ENCODE measurements around the gene NSUN6.

The NSUN6 gene

GRCh38 chr10:18565006-18565405 is 86.4 kb downstream of the NSUN6 start:
- no peaks in the 10 kb centered on the region for H3K4me1 ChIP-seq (ENCODE audit: control insufficient read depth in 2 of 2, insufficient read depth in 2 of 2, low read length in 2 of 2)
- H3K36me3 ChIP-seq (ENCODE audit: control insufficient read depth in 2 of 2, insufficient read depth in 2 of 2, low read length in 2 of 2) = peaks cover 0 to 4% of the 10 kb centered on the region in 2 donors
- H3K27ac ChIP-seq (ENCODE audit: low read depth in 2 of 2, low read length in 2 of 2) = no peak overlapping the region
- no peak overlapping the region for H3K4me3 ChIP-seq (ENCODE audit: low read length in 2 of 2)
- no peak overlapping the region for H3K9ac ChIP-seq (ENCODE audit: low read depth in 1 of 2, low read length in 2 of 2)
- no peaks in the 10 kb centered on the region for H3K27me3 ChIP-seq (ENCODE audit: control insufficient read depth in 2 of 2, insufficient read depth in 2 of 2, low read length in 2 of 2)
- peaks cover 3 to 8% of the 10 kb centered on the region in 2 donors for H3K9me3 ChIP-seq (ENCODE audit: control insufficient read depth in 2 of 2, low read length in 2 of 2)

GRCh38 chr10:18563003-18563726 is 88.2 kb downstream of the NSUN6 start:
- Histone ChIP-seq H3K27me3 (ENCODE audit: control insufficient read depth in 2 of 2, insufficient read depth in 2 of 2, low read length in 2 of 2) (no peaks in the 10 kb centered on the region), H3K27ac (ENCODE audit: low read depth in 2 of 2, low read length in 2 of 2) (no peak overlapping the region), H3K36me3 (ENCODE audit: control insufficient read depth in 2 of 2, insufficient read depth in 2 of 2, low read length in 2 of 2) (peaks cover 0 to 6% of the 10 kb centered on the region in 2 donors), H3K4me1 (ENCODE audit: control insufficient read depth in 2 of 2, insufficient read depth in 2 of 2, low read length in 2 of 2) (no peaks in the 10 kb centered on the region), H3K9me3 (ENCODE audit: control insufficient read depth in 2 of 2, low read length in 2 of 2) (peaks cover 0 to 6% of the 10 kb centered on the region in 2 donors), H3K9ac (ENCODE audit: low read depth in 1 of 2, low read length in 2 of 2) (no peak overlapping the region), H3K4me3 (ENCODE audit: low read length in 2 of 2) (no peak overlapping the region)

GRCh38 chr10:18561861-18562551 is 89.4 kb downstream of the NSUN6 start:
- Histone ChIP-seq H3K9me3 (ENCODE audit: control insufficient read depth in 2 of 2, low read length in 2 of 2) (peaks cover 0 to 6% of the 10 kb centered on the region in 2 donors), H3K36me3 (ENCODE audit: control insufficient read depth in 2 of 2, insufficient read depth in 2 of 2, low read length in 2 of 2) (peaks cover 0 to 12% of the 10 kb centered on the region in 2 donors), H3K4me3 (ENCODE audit: low read length in 2 of 2) (no peak overlapping the region), H3K27me3 (ENCODE audit: control insufficient read depth in 2 of 2, insufficient read depth in 2 of 2, low read length in 2 of 2) (no peaks in the 10 kb centered on the region), H3K9ac (ENCODE audit: low read depth in 1 of 2, low read length in 2 of 2) (no peak overlapping the region), H3K27ac (ENCODE audit: low read depth in 2 of 2, low read length in 2 of 2) (no peak overlapping the region), H3K4me1 (ENCODE audit: control insufficient read depth in 2 of 2, insufficient read depth in 2 of 2, low read length in 2 of 2) (no peaks in the 10 kb centered on the region)

GRCh38 chr10:18557960-18558359 is 93.4 kb downstream of the NSUN6 start:
- no peaks in the 10 kb centered on the region for H3K4me1 ChIP-seq (ENCODE audit: control insufficient read depth in 2 of 2, insufficient read depth in 2 of 2, low read length in 2 of 2)
- H3K4me3 ChIP-seq (ENCODE audit: low read length in 2 of 2) = no peak overlapping the region
- no peak overlapping the region for H3K27ac ChIP-seq (ENCODE audit: low read depth in 2 of 2, low read length in 2 of 2)
- peaks cover 9 to 15% of the 10 kb centered on the region in 2 donors for H3K36me3 ChIP-seq (ENCODE audit: control insufficient read depth in 2 of 2, insufficient read depth in 2 of 2, low read length in 2 of 2)
- H3K9ac ChIP-seq (ENCODE audit: low read depth in 1 of 2, low read length in 2 of 2) = no peak overlapping the region
- H3K27me3 ChIP-seq (ENCODE audit: control insufficient read depth in 2 of 2, insufficient read depth in 2 of 2, low read length in 2 of 2) = no peaks in the 10 kb centered on the region
- H3K9me3 ChIP-seq (ENCODE audit: control insufficient read depth in 2 of 2, low read length in 2 of 2) = peaks cover 4 to 12% of the 10 kb centered on the region in 2 donors

- Histone ChIP-seq H3K4me1 (ENCODE audit: control insufficient read depth in 2 of 2, insufficient read depth in 2 of 2, low read length in 2 of 2) (no peaks in the 10 kb centered on the region), H3K9me3 (ENCODE audit: control insufficient read depth in 2 of 2, low read length in 2 of 2) (peaks cover 4 to 11% of the 10 kb centered on the region in 2 donors), H3K36me3 (ENCODE audit: control insufficient read depth in 2 of 2, insufficient read depth in 2 of 2, low read length in 2 of 2) (peaks cover 9 to 16% of the 10 kb centered on the region in 2 donors), H3K27me3 (ENCODE audit: control insufficient read depth in 2 of 2, insufficient read depth in 2 of 2, low read length in 2 of 2) (no peaks in the 10 kb centered on the region), H3K9ac (ENCODE audit: low read depth in 1 of 2, low read length in 2 of 2) (no peak overlapping the region), H3K4me3 (ENCODE audit: low read length in 2 of 2) (no peak overlapping the region), H3K27ac (ENCODE audit: low read depth in 2 of 2, low read length in 2 of 2) (no peak overlapping the region)
Measured at GRCh38 chr10:18556522-18557147, 94.8 kb downstream of the NSUN6 start.

- H3K9me3 ChIP-seq (ENCODE audit: control insufficient read depth in 2 of 2, low read length in 2 of 2) = peaks cover 4 to 11% of the 10 kb centered on the region in 2 donors
- H3K9ac ChIP-seq (ENCODE audit: low read depth in 1 of 2, low read length in 2 of 2) = no peak overlapping the region
- H3K4me1 ChIP-seq (ENCODE audit: control insufficient read depth in 2 of 2, insufficient read depth in 2 of 2, low read length in 2 of 2) = no peaks in the 10 kb centered on the region
- H3K4me3 ChIP-seq (ENCODE audit: low read length in 2 of 2) = no peak overlapping the region
- H3K27me3 ChIP-seq (ENCODE audit: control insufficient read depth in 2 of 2, insufficient read depth in 2 of 2, low read length in 2 of 2) = no peaks in the 10 kb centered on the region
- H3K27ac ChIP-seq (ENCODE audit: low read depth in 2 of 2, low read length in 2 of 2) = no peak overlapping the region
- H3K36me3 ChIP-seq (ENCODE audit: control insufficient read depth in 2 of 2, insufficient read depth in 2 of 2, low read length in 2 of 2) = peaks cover 9 to 16% of the 10 kb centered on the region in 2 donors
Measured at GRCh38 chr10:18554479-18554878, 96.9 kb downstream of the NSUN6 start.

- no peak overlapping the region for H3K4me3 ChIP-seq (ENCODE audit: low read length in 2 of 2)
- H3K36me3 ChIP-seq (ENCODE audit: control insufficient read depth in 2 of 2, insufficient read depth in 2 of 2, low read length in 2 of 2) = peaks cover 7 to 9% of the 10 kb centered on the region in 2 donors
- no peaks in the 10 kb centered on the region for H3K4me1 ChIP-seq (ENCODE audit: control insufficient read depth in 2 of 2, insufficient read depth in 2 of 2, low read length in 2 of 2)
- H3K27me3 ChIP-seq (ENCODE audit: control insufficient read depth in 2 of 2, insufficient read depth in 2 of 2, low read length in 2 of 2) = no peaks in the 10 kb centered on the region
- H3K27ac ChIP-seq (ENCODE audit: low read depth in 2 of 2, low read length in 2 of 2) = no peak overlapping the region
- no peak overlapping the region for H3K9ac ChIP-seq (ENCODE audit: low read depth in 1 of 2, low read length in 2 of 2)
- peaks cover 4 to 10% of the 10 kb centered on the region in 2 donors for H3K9me3 ChIP-seq (ENCODE audit: control insufficient read depth in 2 of 2, low read length in 2 of 2)
Measured at GRCh38 chr10:18551473-18551872, 99.9 kb downstream of the NSUN6 start.

- H3K9ac ChIP-seq (ENCODE audit: low read depth in 1 of 2, low read length in 2 of 2) = no peak overlapping the region
- H3K4me3 ChIP-seq (ENCODE audit: low read length in 2 of 2) = no peak overlapping the region
- H3K36me3 ChIP-seq (ENCODE audit: control insufficient read depth in 2 of 2, insufficient read depth in 2 of 2, low read length in 2 of 2) = peaks cover 4 to 17% of the 10 kb centered on the region in 2 donors
- H3K27ac ChIP-seq (ENCODE audit: low read depth in 2 of 2, low read length in 2 of 2) = no peak overlapping the region
- H3K9me3 ChIP-seq (ENCODE audit: control insufficient read depth in 2 of 2, low read length in 2 of 2) = no peaks in the 10 kb centered on the region
- no peaks in the 10 kb centered on the region for H3K4me1 ChIP-seq (ENCODE audit: control insufficient read depth in 2 of 2, insufficient read depth in 2 of 2, low read length in 2 of 2)
- H3K27me3 ChIP-seq (ENCODE audit: control insufficient read depth in 2 of 2, insufficient read depth in 2 of 2, low read length in 2 of 2) = no peaks in the 10 kb centered on the region
Measured at GRCh38 chr10:18549105-18549504, 102.3 kb downstream of the NSUN6 start.

- Histone ChIP-seq H3K4me1 (ENCODE audit: control insufficient read depth in 2 of 2, insufficient read depth in 2 of 2, low read length in 2 of 2) (no peaks in the 10 kb centered on the region), H3K27me3 (ENCODE audit: control insufficient read depth in 2 of 2, insufficient read depth in 2 of 2, low read length in 2 of 2) (no peaks in the 10 kb centered on the region), H3K9ac (ENCODE audit: low read depth in 1 of 2, low read length in 2 of 2) (no peak overlapping the region), H3K4me3 (ENCODE audit: low read length in 2 of 2) (no peak overlapping the region), H3K9me3 (ENCODE audit: control insufficient read depth in 2 of 2, low read length in 2 of 2) (no peaks in the 10 kb centered on the region), H3K27ac (ENCODE audit: low read depth in 2 of 2, low read length in 2 of 2) (no peak overlapping the region), H3K36me3 (ENCODE audit: control insufficient read depth in 2 of 2, insufficient read depth in 2 of 2, low read length in 2 of 2) (peaks cover under 1 to 17% of the 10 kb centered on the region in 2 donors)
Measured at GRCh38 chr10:18545621-18546305, 105.6 kb downstream of the NSUN6 start.

All from mucosa of rectum (tissue), 2 donors.